HG03039 (cell line): Measurements from ENCODE around the gene ILF3.
"Not testable (repeated sequence)": the region's sequence is repeated elsewhere in the genome, so short reads cannot be mapped to it uniquely, and the experiment has no call there.

Experiments
- ATAC-seq: cut with Tn5 transposase; IDR thresholded peaks from one replicate; pipeline ENCODE4 v1.9.1; 2021; ENCODE audit warnings: mild to moderate bottlenecking, moderate library complexity; ENCODE audit not compliant: unreplicated experiment

Gene ILF3

DNA sequence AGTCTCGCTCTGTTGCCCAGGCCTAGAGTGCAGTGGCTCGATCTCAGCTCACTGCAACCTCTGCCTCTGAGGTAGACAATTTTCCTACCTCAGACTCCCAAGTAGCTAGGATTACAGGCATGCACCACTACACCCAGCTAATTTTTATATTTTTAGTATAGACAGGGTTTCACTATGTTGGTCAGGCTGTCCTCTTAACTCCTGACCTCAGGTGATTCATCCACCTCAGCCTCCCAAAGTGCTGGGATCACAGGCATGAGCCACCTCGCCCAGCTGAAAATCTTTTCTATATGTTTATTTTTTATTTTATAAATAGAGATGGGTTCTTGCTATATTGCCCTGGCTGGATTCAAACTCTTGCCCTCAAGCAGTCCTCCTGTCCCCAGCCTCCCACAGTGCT, 17.8 kb downstream of the ILF3 start:
- ATAC-seq, result not testable (repeated sequence)

DNA sequence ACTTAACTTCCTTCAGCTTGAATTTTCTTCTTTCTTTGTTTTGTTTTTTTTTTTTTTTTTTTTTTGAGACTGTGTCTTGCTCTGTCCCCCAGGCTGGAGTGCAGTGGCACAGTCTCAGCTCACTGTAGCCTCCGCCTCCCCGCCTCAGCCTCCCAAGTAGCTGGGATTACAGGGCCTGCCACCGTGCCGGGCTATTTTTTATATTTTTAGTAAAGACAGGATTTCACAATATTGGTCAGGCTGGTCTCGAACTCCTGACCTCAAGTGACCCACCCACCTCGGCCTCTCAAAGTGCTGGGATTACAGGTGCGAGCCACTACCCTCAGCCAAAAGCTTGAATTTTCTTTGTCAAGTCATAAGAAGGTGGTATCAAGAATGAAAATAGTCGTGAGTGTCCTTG, 21.1 kb downstream of the ILF3 start:
- ATAC-seq, result not testable (repeated sequence)

DNA sequence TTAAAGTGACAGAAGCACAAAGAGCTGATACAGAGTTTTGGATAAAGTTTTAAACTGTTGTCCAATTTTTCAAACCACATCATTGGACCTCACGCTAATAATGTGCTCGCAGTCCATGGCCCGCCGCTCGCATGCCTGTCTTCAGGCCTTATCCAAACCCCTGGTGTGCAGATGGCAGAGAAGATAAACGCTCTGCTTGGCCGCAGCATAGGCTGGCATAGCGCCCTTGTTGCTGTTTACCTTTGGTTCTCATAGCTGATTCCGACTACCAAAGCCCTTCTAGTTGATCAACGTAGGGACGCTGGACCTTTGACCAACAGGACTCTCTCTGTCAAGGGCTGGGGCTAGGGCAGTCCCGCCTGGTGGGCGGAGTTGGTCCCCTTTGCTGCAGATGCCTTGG, 23.6 kb downstream of the ILF3 start:
- no peak for ATAC-seq

DNA sequence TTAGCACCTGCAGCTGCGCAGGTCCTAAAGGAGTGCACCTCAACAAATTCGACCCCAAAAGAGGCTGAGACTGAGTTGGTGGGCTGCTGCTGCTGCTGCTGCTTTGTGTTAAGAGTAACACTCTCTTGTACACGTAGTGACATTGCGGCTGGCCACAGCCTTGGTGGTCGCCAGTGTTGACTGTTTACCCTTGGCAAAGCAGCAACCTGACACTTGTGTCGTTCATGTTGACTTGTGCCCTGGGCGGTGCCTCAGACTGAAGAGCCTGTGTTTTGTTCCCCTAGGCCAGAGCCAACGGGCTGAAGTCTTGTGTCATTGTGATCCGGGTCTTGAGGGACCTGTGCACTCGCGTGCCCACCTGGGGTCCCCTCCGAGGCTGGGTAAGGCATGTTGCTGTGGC, 24.7 kb downstream of the ILF3 start:
- no peak for ATAC-seq

DNA sequence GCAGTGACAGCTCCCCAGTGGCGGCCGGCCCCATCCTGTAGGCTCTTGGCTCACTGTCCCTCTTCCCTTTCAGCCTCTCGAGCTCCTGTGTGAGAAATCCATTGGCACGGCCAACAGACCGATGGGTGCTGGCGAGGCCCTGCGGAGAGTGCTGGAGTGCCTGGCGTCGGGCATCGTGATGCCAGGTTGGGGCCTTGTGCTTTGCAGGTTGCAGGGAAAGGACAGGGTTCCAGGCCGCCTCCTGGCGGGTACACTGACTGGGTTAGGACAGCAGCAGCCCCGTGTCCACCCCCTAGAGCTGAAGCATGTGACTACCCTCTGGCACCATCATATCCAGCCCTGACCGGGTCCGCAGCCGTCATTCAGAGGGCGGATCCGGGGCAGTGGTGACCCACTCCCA, 25.6 kb downstream of the ILF3 start:
- no peak for ATAC-seq

DNA sequence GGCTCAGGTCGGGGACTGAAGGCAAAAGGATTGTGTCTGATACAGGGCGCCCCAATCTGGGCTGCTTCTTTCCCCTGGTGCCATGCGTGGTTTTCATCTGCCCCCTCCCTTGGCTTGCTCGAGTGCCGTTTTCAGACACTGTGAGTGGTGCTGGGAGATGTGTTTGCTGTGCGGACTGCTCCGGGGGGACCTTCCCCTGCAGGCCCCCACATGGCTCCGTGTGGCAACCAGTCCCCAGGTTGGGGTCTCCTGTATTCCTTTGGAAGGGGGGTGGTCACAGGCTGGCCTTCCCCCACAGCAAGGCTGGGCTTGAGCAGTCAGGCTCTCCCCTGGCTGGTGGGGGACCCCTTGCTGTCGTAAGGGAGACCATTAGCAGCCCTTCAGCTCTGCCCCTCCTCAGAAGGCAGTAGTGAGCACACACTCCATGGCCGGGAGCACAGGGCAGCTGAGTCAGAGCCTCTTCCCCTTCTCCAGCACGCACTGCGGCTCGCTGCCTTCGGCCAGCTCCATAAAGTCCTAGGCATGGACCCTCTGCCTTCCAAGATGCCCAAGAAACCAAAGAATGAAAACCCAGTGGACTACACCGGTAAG, 26.5 kb downstream of the ILF3 start:
- no peak for ATAC-seq

DNA sequence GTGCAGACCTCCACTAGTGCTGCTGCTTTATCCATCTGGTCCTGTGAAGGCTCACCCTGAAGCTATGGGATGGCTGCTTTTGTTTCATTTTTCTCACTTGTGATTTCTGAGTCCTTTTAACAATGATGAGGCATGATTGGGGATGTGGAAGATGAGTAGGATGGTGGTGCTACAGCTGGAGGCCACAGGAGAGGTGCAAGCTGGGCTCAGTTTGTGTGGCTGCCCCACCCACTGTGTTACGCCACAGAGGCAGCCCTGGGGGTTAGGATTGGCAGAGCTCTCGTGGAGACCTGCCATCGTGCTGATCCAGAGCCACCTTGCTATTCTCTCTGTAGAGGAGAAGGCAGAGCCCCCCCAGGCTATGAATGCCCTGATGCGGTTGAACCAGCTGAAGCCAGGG, 27.5 kb downstream of the ILF3 start:
- no peak for ATAC-seq

DNA sequence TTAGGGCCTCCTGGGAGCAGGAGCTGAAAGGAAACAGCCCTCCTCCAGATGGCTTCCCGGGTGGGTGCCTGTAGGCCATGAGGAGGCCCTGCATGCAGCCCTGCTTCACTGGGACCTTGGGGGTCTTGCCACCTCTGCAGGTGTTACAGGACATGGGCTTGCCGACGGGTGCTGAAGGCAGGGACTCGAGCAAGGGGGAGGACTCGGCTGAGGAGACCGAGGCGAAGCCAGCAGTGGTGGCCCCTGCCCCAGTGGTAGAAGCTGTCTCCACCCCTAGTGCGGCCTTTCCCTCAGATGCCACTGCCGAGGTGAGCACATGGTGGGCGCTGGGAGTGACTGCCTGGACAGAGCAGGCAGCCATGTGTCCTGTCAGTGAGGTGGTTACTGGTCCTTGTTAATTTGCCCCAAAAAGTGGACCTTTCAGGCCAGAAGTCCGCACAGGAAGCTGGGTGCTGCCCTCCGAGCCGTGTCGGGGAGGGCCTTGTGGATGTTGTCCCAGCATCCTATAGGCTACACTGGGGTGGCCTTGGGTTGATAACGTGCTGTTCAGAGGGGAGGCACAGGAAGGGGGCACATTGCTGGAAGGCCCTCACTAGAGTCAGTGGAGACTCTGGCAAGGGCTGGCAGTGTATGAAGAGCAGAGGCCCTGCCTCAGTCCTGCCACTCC, 28.4 kb downstream of the ILF3 start:
- no peak for ATAC-seq

DNA sequence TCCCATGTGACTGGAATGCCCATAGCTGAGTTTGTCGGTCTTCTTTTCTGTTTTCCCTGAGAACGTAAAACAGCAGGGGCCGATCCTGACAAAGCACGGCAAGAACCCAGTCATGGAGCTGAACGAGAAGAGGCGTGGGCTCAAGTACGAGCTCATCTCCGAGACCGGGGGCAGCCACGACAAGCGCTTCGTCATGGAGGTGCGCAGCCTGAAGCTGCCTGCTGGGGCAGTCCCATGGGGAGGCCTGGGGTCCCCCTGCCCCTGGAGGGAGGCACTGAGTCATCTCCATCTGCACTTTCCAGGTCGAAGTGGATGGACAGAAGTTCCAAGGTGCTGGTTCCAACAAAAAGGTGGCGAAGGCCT, 28.9 kb downstream of the ILF3 start:
- ATAC-seq, result no peak

DNA sequence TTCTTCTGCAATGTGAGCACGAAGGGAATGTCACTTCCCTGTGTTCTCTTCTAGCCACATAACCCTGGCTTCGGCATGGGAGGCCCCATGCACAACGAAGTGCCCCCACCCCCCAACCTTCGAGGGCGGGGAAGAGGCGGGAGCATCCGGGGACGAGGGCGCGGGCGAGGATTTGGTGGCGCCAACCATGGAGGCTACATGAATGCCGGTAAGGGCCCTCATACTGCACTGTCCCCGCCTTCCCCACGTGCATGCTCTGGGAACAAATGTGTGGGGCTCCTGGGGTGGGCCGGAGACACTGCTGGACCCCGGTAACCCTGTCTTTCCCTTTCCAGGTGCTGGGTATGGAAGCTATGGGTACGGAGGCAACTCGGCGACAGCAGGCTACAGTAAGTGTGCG, 29.4 kb downstream of the ILF3 start:
- no peak for ATAC-seq

DNA sequence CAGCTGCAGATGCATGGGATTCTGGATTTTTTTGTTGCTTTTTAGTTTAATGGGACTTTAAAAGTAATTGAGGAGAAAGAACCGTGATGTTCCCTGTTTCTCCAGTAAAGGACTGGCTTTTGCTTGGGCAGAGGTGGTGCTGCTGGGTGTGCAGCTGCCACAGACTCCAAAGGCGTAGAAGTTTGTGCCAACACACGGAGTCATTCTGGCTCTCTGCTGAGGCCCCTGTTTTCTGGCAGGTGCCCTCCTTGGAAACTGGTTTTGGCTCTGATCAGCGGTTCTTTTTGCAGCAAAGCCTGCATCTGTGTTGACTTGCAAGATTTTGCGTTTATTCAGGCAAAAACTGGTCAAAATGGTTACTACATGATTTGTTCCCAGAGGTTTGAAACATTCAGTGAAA, 31.1 kb downstream of the ILF3 start:
- ATAC-seq, result no peak

DNA sequence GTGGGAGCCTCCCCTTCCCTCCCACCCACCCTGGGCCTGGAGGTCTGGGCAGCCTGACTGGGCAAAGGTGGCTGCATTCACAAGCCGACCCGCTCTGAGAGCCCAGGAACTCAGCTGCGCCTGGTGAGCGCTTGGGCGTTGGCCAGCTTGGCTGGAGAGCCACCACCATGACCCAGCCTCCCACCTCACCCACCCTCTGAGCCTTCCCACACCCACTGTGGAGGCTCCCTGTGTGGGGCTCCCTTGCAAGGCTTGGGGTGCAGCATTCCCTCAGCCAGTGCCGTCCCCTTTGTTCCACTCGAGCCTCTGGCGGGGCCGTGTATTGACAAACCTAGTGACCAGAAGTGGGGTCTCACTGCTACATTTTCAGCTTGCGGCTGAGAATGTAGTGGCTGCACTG, 32.0 kb downstream of the ILF3 start:
- ATAC-seq, result no peak

DNA sequence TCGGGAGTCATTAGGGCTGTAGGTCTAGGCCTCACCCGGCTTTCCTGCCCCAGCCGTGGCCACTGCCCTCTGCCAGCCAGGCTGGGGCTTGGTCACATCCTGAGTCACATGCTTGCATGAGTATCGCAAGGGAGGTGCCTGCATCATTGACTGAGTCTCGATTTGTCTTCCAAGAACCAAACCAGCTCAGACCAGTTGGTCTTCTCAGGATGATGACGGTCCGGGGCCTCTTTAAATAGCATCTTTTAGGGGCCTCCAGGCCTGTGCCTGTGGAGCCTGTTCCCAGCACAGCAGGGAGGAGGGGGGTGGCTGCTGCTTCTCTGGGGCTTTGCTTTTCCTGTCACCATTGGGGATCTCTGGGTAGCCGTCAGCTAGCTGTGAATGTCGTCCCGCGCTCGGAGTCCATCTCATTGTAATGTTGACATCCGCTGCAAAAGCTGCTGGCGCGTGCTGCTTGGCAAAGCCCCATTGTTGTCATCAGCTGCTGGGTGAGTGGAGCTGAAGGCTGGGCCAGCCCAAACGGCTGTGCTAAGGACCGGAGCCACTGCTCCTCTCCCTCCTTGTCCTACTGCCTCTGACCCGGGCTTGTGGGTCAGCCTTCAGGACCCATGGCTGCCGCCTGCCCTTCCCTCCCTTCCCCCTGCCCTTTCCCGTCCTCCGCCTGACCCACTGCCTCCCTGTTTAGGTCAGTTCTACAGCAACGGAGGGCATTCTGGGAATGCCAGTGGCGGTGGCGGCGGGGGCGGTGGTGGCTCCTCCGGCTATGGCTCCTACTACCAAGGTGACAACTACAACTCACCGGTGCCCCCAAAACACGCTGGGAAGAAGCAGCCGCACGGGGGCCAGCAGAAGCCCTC, 32.7 kb downstream of the ILF3 start:
- ATAC-seq, result no peak

DNA sequence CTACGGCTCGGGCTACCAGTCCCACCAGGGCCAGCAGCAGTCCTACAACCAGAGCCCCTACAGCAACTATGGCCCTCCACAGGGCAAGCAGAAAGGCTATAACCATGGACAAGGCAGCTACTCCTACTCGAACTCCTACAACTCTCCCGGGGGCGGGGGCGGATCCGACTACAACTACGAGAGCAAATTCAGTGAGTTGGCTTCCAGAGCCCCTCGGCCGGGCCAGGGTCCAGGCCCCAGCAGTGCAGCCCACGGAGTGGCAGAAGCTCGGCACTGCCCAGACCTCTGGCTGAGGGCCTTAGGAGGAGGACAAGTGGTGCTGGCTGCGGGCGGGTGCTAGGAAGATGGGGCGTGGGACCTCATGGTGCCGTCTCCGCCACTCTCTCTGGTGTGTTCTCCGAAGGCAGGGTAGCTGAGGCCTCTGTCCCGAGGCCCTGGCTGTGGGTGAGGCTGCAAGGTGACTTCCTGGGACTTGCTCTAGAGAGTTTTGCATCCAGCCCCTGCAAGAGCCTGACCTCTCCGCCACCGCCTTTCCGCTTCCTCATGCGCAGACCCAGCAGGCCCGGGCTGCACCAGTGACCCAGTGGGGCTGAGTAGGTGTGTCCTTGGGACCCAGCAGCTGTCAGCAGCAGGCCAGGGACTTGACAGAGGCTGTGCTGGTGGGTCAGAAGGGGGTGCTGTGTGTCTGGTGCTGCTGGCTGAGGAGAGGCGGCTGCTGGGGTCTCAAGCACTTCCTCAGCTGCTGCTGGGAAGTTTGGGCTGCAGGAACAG, 33.6 kb downstream of the ILF3 start:
- no peak for ATAC-seq

DNA sequence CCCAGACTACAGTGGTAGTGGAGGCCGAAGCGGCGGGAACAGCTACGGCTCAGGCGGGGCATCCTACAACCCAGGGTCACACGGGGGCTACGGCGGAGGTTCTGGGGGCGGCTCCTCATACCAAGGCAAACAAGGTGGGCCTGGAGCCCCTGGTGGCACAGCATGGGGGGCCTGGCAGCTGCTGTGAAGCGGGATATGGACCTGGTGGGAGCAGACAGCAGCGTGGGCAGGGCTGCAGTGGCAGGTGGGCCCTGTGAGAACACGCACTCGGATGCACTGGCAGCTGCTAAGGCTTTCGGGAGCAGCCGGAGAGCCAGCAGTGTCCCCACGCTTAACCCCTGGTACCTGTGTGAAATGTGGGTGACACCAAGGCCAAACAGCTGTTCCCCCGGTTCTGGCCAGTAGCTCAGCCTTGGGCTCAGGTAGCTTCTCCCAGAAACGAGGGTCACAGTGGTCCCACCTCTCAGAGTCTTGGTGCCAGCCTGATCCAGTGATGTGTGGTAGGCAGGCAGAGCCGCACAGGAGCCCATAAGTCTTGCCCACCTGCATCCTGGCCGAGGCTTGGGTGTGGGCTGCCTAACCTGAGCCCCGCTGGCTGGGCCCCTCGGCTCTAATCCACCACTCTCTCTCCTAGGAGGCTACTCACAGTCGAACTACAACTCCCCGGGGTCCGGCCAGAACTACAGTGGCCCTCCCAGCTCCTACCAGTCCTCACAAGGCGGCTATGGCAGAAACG, 34.6 kb downstream of the ILF3 start:
- ATAC-seq, result no peak

DNA sequence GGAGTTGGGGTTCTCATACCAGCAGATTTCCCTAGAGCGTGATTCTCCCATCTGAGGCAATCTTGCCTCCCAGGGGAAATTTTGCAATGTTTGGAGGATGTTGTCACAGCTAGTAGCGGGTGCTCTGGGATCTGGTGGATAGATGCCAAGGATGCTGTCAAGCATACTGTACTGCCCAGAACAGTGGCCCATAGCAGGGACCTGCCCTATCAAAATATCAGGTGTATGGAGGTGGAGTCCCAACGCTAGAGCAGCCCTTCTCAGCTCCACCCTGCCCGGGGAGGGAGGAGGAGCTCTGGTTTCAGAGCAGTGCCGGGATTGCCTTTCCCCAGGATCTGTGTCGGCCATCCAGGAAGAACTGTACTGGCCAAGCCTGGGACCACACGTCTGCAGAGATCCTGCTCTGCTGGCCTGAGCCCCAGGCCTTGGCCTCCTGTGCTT, 36.2 kb downstream of the ILF3 start:
- ATAC-seq, result no peak

DNA sequence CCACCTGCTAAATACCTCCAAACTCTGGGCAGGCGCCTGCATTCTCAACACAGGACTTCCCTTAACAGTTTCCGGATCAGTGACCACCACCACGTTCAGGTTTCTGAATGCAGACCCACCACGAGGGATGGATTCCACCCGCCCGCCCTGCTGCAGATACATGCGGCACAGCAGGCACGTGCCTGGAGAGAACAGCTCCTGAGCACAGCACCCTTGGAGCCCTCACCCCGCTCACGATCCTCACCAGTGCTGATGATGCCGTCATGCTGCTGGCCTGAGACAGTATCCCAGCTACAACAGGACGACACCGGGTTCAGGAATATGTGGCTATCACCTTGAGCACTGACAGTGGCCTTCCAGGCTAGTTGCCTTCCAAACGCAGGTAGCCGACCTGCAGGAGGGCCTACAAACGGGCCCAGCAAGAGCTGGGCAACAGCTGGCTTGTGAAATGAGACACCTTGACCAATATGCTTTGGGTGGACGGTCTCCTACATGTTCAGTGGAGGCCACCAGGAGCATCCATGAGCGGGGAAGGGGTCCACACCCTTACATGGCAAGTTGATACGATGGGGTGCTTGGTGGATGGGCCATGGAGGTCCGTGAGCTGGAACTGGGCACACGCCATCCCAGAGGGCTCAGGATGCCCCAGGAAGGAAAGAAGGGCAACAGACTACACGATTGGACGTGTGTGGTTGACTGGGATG, 37.2 kb downstream of the ILF3 start:
- ATAC-seq, result no peak

DNA sequence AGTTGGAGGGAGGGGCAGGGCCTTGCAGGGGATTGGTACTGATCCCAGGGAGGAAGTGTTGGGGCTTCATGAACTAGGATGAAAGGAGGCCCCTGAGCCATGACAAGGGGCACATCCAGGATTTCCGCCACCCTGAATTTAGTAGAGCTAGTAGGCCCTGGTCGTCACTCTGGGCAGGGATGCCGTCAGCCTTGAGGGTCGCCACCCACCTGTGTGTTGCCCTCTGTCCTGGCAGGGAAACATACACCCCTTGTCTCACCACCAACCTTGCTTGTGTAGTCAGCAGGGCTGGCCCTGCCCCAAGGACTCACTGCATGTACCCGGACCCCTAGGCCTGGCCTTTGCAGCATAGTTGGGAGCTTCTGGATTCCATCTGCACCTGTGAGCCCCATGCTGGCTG, 37.7 kb downstream of the ILF3 start:
- no peak for ATAC-seq

DNA sequence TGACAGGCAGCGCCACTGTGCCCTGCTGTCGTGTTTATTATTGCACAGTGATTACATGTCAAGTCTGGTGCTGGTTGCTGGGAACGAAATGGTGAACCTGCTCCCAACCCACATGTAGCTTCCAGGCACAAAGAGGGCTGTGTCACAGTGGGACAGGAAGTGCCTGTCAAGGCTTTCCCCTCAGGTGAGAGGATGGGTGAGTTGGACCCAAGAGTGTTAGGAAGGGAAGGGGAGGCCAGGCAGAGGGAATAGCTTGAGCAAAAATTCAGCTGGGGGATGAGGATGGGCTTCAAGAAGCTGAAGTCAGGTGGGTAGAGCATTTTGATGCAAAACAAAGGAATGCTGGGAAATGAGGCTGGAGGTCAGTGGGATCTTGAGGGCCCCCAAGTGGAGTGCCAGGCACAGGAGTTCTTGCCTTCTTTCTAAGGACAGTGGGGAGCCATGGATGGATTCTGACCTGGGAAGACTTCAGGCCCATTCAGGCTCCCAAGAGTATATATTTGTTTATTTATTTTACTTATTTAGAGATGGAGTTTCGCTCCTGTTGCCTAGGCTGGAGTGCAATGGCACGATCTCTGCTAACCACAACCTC, 38.6 kb downstream of the ILF3 start:
- ATAC-seq, result no peak
